Measurements from ENCODE around the gene INAFM2.

Gene INAFM2

GRCh38 chr15:40306371-40306770, 17.1 kb upstream of the INAFM2 start:
- no peak for DNase-seq

GRCh38 chr15:40306908-40307307, 16.6 kb upstream of the INAFM2 start:
- DNase-seq = no peak

GRCh38 chr15:40307421-40308211, 15.9 kb upstream of the INAFM2 start, which contains the start of gene PLCB2:
Gene PLCB2, minus strand, starts transcription at chr15:40307935. Its CDS starts 263 bp downstream, at chr15:40307672.
- DNase-seq = peak; percentile 36

GRCh38 chr15:40309344-40309862, 14.1 kb upstream of the INAFM2 start:
- no peak for DNase-seq

GRCh38 chr15:40310001-40310959, 13.2 kb upstream of the INAFM2 start:
- peak; percentile 50 for DNase-seq

- DNase-seq = no peak
Observed at GRCh38 chr15:40310993-40311392, 12.5 kb upstream of the INAFM2 start.

GRCh38 chr15:40312370-40313158, 10.9 kb upstream of the INAFM2 start:
- DNase-seq = no peak

GRCh38 chr15:40313531-40314398, 9.7 kb upstream of the INAFM2 start:
- DNase-seq = no peak

- no peak for DNase-seq
Observed at GRCh38 chr15:40314723-40315276, 8.7 kb upstream of the INAFM2 start.

- DNase-seq = no peak
Observed at GRCh38 chr15:40316931-40317330, 6.6 kb upstream of the INAFM2 start.

- no peak for DNase-seq
Observed at GRCh38 chr15:40317580-40317979, 5.9 kb upstream of the INAFM2 start.

- no peak for DNase-seq
Observed at GRCh38 chr15:40320409-40320808, 3.1 kb upstream of the INAFM2 start.

GRCh38 chr15:40320931-40321371, 2.5 kb upstream of the INAFM2 start:
- no peak for DNase-seq

- DNase-seq = peak; percentile 45
Observed at GRCh38 chr15:40322531-40323238, 807 bp upstream of the INAFM2 start.

GRCh38 chr15:40323953-40324937, 753 bp downstream of the INAFM2 start:
- peak; percentile 75 for DNase-seq

- DNase-seq = no peak
Observed at GRCh38 chr15:40325188-40325587, 1.7 kb downstream of the INAFM2 start.

GRCh38 chr15:40325700-40326099, 2.2 kb downstream of the INAFM2 start:
- no peak for DNase-seq

GRCh38 chr15:40327457-40327856, 4.0 kb downstream of the INAFM2 start:
- DNase-seq = no peak

- DNase-seq = no peak
Observed at GRCh38 chr15:40328176-40328575, 4.7 kb downstream of the INAFM2 start.
